Panc1 (cell line): ENCODE results near the gene STK4.

Source experiments
- CTCF ChIP-seq: fragments of 450-650 bp; IDR thresholded peaks from 2 replicates; pipeline ENCODE4 v1.5.1; 2017; ENCODE audit warnings: mild to moderate bottlenecking
- POLR2AphosphoS5 ChIP-seq: IDR thresholded peaks from 2 replicates; pipeline ENCODE4 v1.6.1; 2012; ENCODE audit warnings: mild to moderate bottlenecking, low read depth, low read length, moderate library complexity
- REST ChIP-seq, 2 experiments: IDR thresholded peaks; 2 replicates each; pipeline ENCODE4 v1.6.1; 2011 to 2012; ENCODE audit warnings: low read depth in 2 of 2, control low read depth in 1 of 2, low read length in 1 of 2, mild to moderate bottlenecking in 1 of 2, moderate library complexity in 1 of 2; ENCODE audit not compliant: insufficient read depth in 1 of 2
- SIN3A ChIP-seq: IDR thresholded peaks from 2 replicates; pipeline ENCODE4 v1.6.1; 2012; ENCODE audit warnings: low read depth, mild to moderate bottlenecking, low read length, moderate library complexity, borderline replicate concordance; ENCODE audit not compliant: insufficient read depth
- TCF7L2 ChIP-seq: IDR thresholded peaks from 2 replicates; pipeline ENCODE4 v1.6.1; 2011; ENCODE audit warnings: mild to moderate bottlenecking, low read depth, low read length, inconsistent platforms

GRCh38 chr20:45115386-45115774 lies 149.1 kb downstream of the STK4 start:
- no peak for TF ChIP-seq CTCF
- TF ChIP-seq POLR2AphosphoS5 = no peak
- TF ChIP-seq SIN3A = no peak
- TF ChIP-seq REST (IDR thresholded peaks at IDR 0.05; ENCODE audit: insufficient read depth in 1 of 2, low read depth in 2 of 2, low read length in 1 of 2) = no peak
- TF ChIP-seq TCF7L2 = no peak
